Esophagus (tissue), 2 donors: ENCODE results near the gene HLA-C. TPM values are rescaled to one million over a fixed set of nuclear protein-coding genes. Genes with fewer than 3 reads are reported as not detected.
A peak's percentile ranks its signal among the peaks of the same experiment; 100 is the strongest.

ENCODE experiments used
- H3K27ac ChIP-seq, 2 donors: one replicate each; pipeline ENCODE4 v1.5.1; 2013; ENCODE audit warnings: low read depth in 2 of 2, mild to moderate bottlenecking in 2 of 2, inconsistent platforms in 1 of 2, low read length in 1 of 2, moderate library complexity in 1 of 2
- H3K27me3 ChIP-seq, 2 donors: one replicate each; pipeline ENCODE4 v1.6.1; 2013; ENCODE audit warnings: low read length in 2 of 2, control low read depth in 1 of 2, mild to moderate bottlenecking in 1 of 2; ENCODE audit not compliant: insufficient read depth in 2 of 2, control insufficient read depth in 1 of 2
- H3K36me3 ChIP-seq, 2 donors: one replicate each; pipeline ENCODE4 v1.6.1; 2013; ENCODE audit warnings: low read length in 1 of 2; ENCODE audit not compliant: control insufficient read depth in 2 of 2, insufficient read depth in 2 of 2
- H3K4me1 ChIP-seq, 2 donors: one replicate each; pipeline ENCODE4 v1.6.1; 2013; ENCODE audit warnings: low read length in 1 of 2; ENCODE audit not compliant: control insufficient read depth in 2 of 2, insufficient read depth in 2 of 2
- H3K4me3 ChIP-seq, 2 donors: one replicate each; pipeline ENCODE4 v1.5.1; 2013; ENCODE audit warnings: low read length in 2 of 2, mild to moderate bottlenecking in 2 of 2, low read depth in 1 of 2, moderate library complexity in 1 of 2
- H3K9me3 ChIP-seq, 2 donors: one replicate each; pipeline ENCODE4 v1.6.1; 2013; ENCODE audit warnings: mild to moderate bottlenecking in 2 of 2, low read depth in 1 of 2, low read length in 1 of 2, moderate library complexity in 1 of 2; ENCODE audit not compliant: control insufficient read depth in 2 of 2, insufficient read depth in 1 of 2
- WGBS, 2 donors: extraction: QIAGEN DNeasy Blood & Tissue Kit; methylation state at CpG; one replicate each; pipeline ENCODE4 v1.1.7; 2013; 5-methylcytosine and 5-hydroxymethylcytosine counted together
- polyA plus RNA-seq, 2 donors: library from polyadenylated mRNA; stranded (reverse); fragments of 200-250 nt; gene quantifications; one replicate each; pipeline ENCODE4 v1.2.3, GENCODE V29; 2013
- donor health status: healthy with polysubstance abuse.
- donor health status: Bipolar disorder and iron deficiency.

Gene HLA-C
- polyA plus RNA-seq, 2 donors = 104 to 121 TPM

GRCh38 chr6:31272836-31273626 lies 1.1 kb upstream of the HLA-C start:
- Histone ChIP-seq H3K4me1 (peaks cover 0 to 13% of the 10 kb centered on the region in 2 donors), H3K36me3 (peaks cover 0 to 26% of the 10 kb centered on the region in 2 donors), H3K27ac (peak overlapping the region in 1 of 2 donors; percentile 21), H3K9me3 (no peaks in the 10 kb centered on the region), H3K27me3 (no peaks in the 10 kb centered on the region), H3K4me3 (peak overlapping the region in 1 of 2 donors; percentile 63)
- WGBS, 2 donors = 59 to 60% methylated on average over 10 of the region's 10 CpGs

- Histone ChIP-seq H3K9me3 (no peaks in the 10 kb centered on the region), H3K36me3 (peaks cover 0 to 26% of the 10 kb centered on the region in 2 donors), H3K4me3 (peak overlapping the region; percentile 63 to 96), H3K4me1 (peaks cover 0 to 13% of the 10 kb centered on the region in 2 donors), H3K27ac (peak overlapping the region; percentile 94 to 98), H3K27me3 (no peaks in the 10 kb centered on the region)
- 5 to 12% methylated on average over 4 of the region's 4 CpGs for WGBS, 2 donors
Observed at GRCh38 chr6:31272436-31272835, 544 bp upstream of the HLA-C start.

- WGBS, 2 donors = 4 to 9% methylated on average over 39 to 62 of the region's 62 CpGs
- Histone ChIP-seq H3K27ac (peak overlapping the region; percentile 94 to 98), H3K4me3 (peak overlapping the region; percentile 63 to 96), H3K4me1 (peaks cover 0 to 13% of the 10 kb centered on the region in 2 donors), H3K9me3 (no peaks in the 10 kb centered on the region), H3K27me3 (no peaks in the 10 kb centered on the region), H3K36me3 (peaks cover 0 to 26% of the 10 kb centered on the region in 2 donors)
Observed at GRCh38 chr6:31270788-31271640, 878 bp downstream of the HLA-C start.

- H3K9me3 ChIP-seq = no peaks in the 10 kb centered on the region
- 55 to 66% methylated on average over 5 of the region's 5 CpGs for WGBS, 2 donors
- peaks cover 0 to 13% of the 10 kb centered on the region in 2 donors for H3K4me1 ChIP-seq
- H3K27ac ChIP-seq = no peak overlapping the region
- H3K27me3 ChIP-seq = no peaks in the 10 kb centered on the region
- H3K4me3 ChIP-seq = no peak overlapping the region
- H3K36me3 ChIP-seq = peaks cover 0 to 26% of the 10 kb centered on the region in 2 donors
Observed at GRCh38 chr6:31268836-31269235, 3.1 kb downstream of the HLA-C start.

GRCh38 chr6:31268369-31268765 lies 3.5 kb downstream of the HLA-C start:
- no peak overlapping the region for H3K4me3 ChIP-seq
- H3K27ac ChIP-seq = no peak overlapping the region
- H3K27me3 ChIP-seq = no peaks in the 10 kb centered on the region
- peaks cover 0 to 13% of the 10 kb centered on the region in 2 donors for H3K4me1 ChIP-seq
- peaks cover 0 to 26% of the 10 kb centered on the region in 2 donors for H3K36me3 ChIP-seq
- H3K9me3 ChIP-seq = no peaks in the 10 kb centered on the region
- 77 to 82% methylated on average over 6 to 7 of the region's 7 CpGs for WGBS, 2 donors

- 45 to 64% methylated on average over 7 of the region's 7 CpGs for WGBS, 2 donors
- H3K4me1 ChIP-seq = peaks cover 0 to 13% of the 10 kb centered on the region in 2 donors
- no peaks in the 10 kb centered on the region for H3K9me3 ChIP-seq
- H3K27me3 ChIP-seq = no peaks in the 10 kb centered on the region
- peaks cover 0 to 26% of the 10 kb centered on the region in 2 donors for H3K36me3 ChIP-seq
- no peak overlapping the region for H3K4me3 ChIP-seq
- H3K27ac ChIP-seq = no peak overlapping the region
Observed at GRCh38 chr6:31267651-31268368, 4.1 kb downstream of the HLA-C start.

GRCh38 chr6:31266567-31267360 lies 5.1 kb downstream of the HLA-C start:
- WGBS, 2 donors = 37 to 49% methylated on average over 7 of the region's 7 CpGs
- Histone ChIP-seq H3K27me3 (no peaks in the 10 kb centered on the region), H3K36me3 (peaks cover 0 to 26% of the 10 kb centered on the region in 2 donors), H3K4me3 (no peak overlapping the region), H3K27ac (no peak overlapping the region), H3K9me3 (no peaks in the 10 kb centered on the region), H3K4me1 (peaks cover 0 to 13% of the 10 kb centered on the region in 2 donors)

GRCh38 chr6:31265926-31266325 lies 6.0 kb downstream of the HLA-C start:
- peaks cover 0 to 13% of the 10 kb centered on the region in 2 donors for H3K4me1 ChIP-seq
- H3K9me3 ChIP-seq = no peaks in the 10 kb centered on the region
- H3K4me3 ChIP-seq = no peak overlapping the region
- H3K27ac ChIP-seq = no peak overlapping the region
- no peaks in the 10 kb centered on the region for H3K27me3 ChIP-seq
- WGBS, 2 donors = 50 to 72% methylated on average over 2 of the region's 2 CpGs
- peaks cover 0 to 25% of the 10 kb centered on the region in 2 donors for H3K36me3 ChIP-seq
